ENCODE results near the gene PARD3. TPM values are rescaled to one million over a fixed set of nuclear protein-coding genes. Genes with fewer than 3 reads are reported as not detected.

Gene PARD3
- total RNA-seq, 3 donors from 2014 or later, result 0.35 to 0.53 (median 0.37) TPM

- H3K9me3 Mint-ChIP-seq, result no peaks in the 10 kb centered on the region
- DNase-seq, result no peak
These were observed 20.9 kb upstream of the PARD3 start for GRCh38 chr10:34835908-34836508.

GRCh38 chr10:34834274-34834673 is 19.2 kb upstream of the PARD3 start:
- ATAC-seq, result no peak
- H3K4me3 Mint-ChIP-seq, result no peak overlapping the region
- H3K9me3 Mint-ChIP-seq, result no peaks in the 10 kb centered on the region
- DNase-seq, result no peak
- peaks cover 4% of the 10 kb centered on the region for H3K4me1 Mint-ChIP-seq (ENCODE audit: low read depth)
- no peaks in the 10 kb centered on the region for H3K36me3 Mint-ChIP-seq (ENCODE audit: insufficient read depth)
- H3K27me3 Mint-ChIP-seq (ENCODE audit: low read depth), result no peaks in the 10 kb centered on the region

More at GRCh38 chr10:34835908-34836508, 20.9 kb upstream of the PARD3 start:
- no peaks in the 10 kb centered on the region for H3K4me1 Mint-ChIP-seq (ENCODE audit: low read depth)
- no peak overlapping the region for H3K4me3 Mint-ChIP-seq
- ATAC-seq, result no peak
- no peaks in the 10 kb centered on the region for H3K36me3 Mint-ChIP-seq (ENCODE audit: insufficient read depth)
- peaks cover 6% of the 10 kb centered on the region for H3K27me3 Mint-ChIP-seq (ENCODE audit: low read depth)

GRCh38 chr10:34830217-34830822 is 15.2 kb upstream of the PARD3 start:
- H3K36me3 Mint-ChIP-seq (ENCODE audit: insufficient read depth), result no peaks in the 10 kb centered on the region
- no peak overlapping the region for H3K4me3 Mint-ChIP-seq
- H3K4me1 Mint-ChIP-seq (ENCODE audit: low read depth), result peaks cover 4% of the 10 kb centered on the region
- H3K27me3 Mint-ChIP-seq (ENCODE audit: low read depth), result peaks cover 11% of the 10 kb centered on the region
- no peak for ATAC-seq
- H3K9me3 Mint-ChIP-seq, result no peaks in the 10 kb centered on the region
- no peak for DNase-seq

- ATAC-seq, result no peak
- DNase-seq, result no peak
- Mint-ChIP-seq H3K27me3 (ENCODE audit: low read depth) (peaks cover 14% of the 10 kb centered on the region), H3K9me3 (no peaks in the 10 kb centered on the region), H3K36me3 (ENCODE audit: insufficient read depth) (no peaks in the 10 kb centered on the region), H3K4me3 (no peak overlapping the region), H3K4me1 (ENCODE audit: low read depth) (peaks cover 4% of the 10 kb centered on the region)
These were observed 12.0 kb upstream of the PARD3 start for GRCh38 chr10:34826857-34827766.

GRCh38 chr10:34826221-34826620 is 11.1 kb upstream of the PARD3 start:
- H3K4me3 Mint-ChIP-seq, result no peak overlapping the region
- no peak for ATAC-seq
- no peaks in the 10 kb centered on the region for H3K36me3 Mint-ChIP-seq (ENCODE audit: insufficient read depth)
- peaks cover 14% of the 10 kb centered on the region for H3K27me3 Mint-ChIP-seq (ENCODE audit: low read depth)
- H3K4me1 Mint-ChIP-seq (ENCODE audit: low read depth), result peaks cover 4% of the 10 kb centered on the region
- H3K9me3 Mint-ChIP-seq, result no peaks in the 10 kb centered on the region
- DNase-seq, result no peak

GRCh38 chr10:34825414-34825813 is 10.3 kb upstream of the PARD3 start:
- Mint-ChIP-seq H3K4me1 (ENCODE audit: low read depth) (peaks cover 2% of the 10 kb centered on the region), H3K4me3 (no peak overlapping the region), H3K27me3 (ENCODE audit: low read depth) (peaks cover 14% of the 10 kb centered on the region), H3K9me3 (no peaks in the 10 kb centered on the region), H3K36me3 (ENCODE audit: insufficient read depth) (no peaks in the 10 kb centered on the region)
- DNase-seq (no peak), ATAC-seq (no peak)

- no peaks in the 10 kb centered on the region for H3K4me1 Mint-ChIP-seq (ENCODE audit: low read depth)
- no peak overlapping the region for H3K4me3 Mint-ChIP-seq
- H3K9me3 Mint-ChIP-seq, result no peaks in the 10 kb centered on the region
- H3K27me3 Mint-ChIP-seq (ENCODE audit: low read depth), result peaks cover 14% of the 10 kb centered on the region
- ATAC-seq (no peak), DNase-seq (no peak)
- H3K36me3 Mint-ChIP-seq (ENCODE audit: insufficient read depth), result no peaks in the 10 kb centered on the region
These were observed 9.8 kb upstream of the PARD3 start for GRCh38 chr10:34824870-34825269.

GRCh38 chr10:34821587-34822585 is 6.8 kb upstream of the PARD3 start:
- Mint-ChIP-seq H3K9me3 (no peaks in the 10 kb centered on the region), H3K36me3 (ENCODE audit: insufficient read depth) (no peaks in the 10 kb centered on the region), H3K4me1 (ENCODE audit: low read depth) (no peaks in the 10 kb centered on the region), H3K4me3 (no peak overlapping the region), H3K27me3 (ENCODE audit: low read depth) (peaks cover 25% of the 10 kb centered on the region)
- ATAC-seq (no peak), DNase-seq (no peak)

- no peak for DNase-seq
- no peak overlapping the region for H3K4me3 Mint-ChIP-seq
- peaks cover 10% of the 10 kb centered on the region for H3K4me1 Mint-ChIP-seq (ENCODE audit: low read depth)
- no peaks in the 10 kb centered on the region for H3K9me3 Mint-ChIP-seq
- no peak for ATAC-seq
- H3K36me3 Mint-ChIP-seq (ENCODE audit: insufficient read depth), result no peaks in the 10 kb centered on the region
- H3K27me3 Mint-ChIP-seq (ENCODE audit: low read depth), result peaks cover 44% of the 10 kb centered on the region
These were observed 2.5 kb upstream of the PARD3 start for GRCh38 chr10:34817586-34817985.

- Mint-ChIP-seq H3K4me3 (no peak overlapping the region), H3K27me3 (ENCODE audit: low read depth) (peaks cover 49% of the 10 kb centered on the region), H3K4me1 (ENCODE audit: low read depth) (peaks cover 10% of the 10 kb centered on the region), H3K36me3 (ENCODE audit: insufficient read depth) (no peaks in the 10 kb centered on the region), H3K9me3 (no peaks in the 10 kb centered on the region)
- ATAC-seq, result no peak
- no peak for DNase-seq
These were observed 2.0 kb upstream of the PARD3 start for GRCh38 chr10:34817054-34817453.

- Mint-ChIP-seq H3K36me3 (ENCODE audit: insufficient read depth) (no peaks in the 10 kb centered on the region), H3K4me1 (ENCODE audit: low read depth) (peaks cover 10% of the 10 kb centered on the region), H3K9me3 (no peaks in the 10 kb centered on the region), H3K4me3 (no peak overlapping the region), H3K27me3 (ENCODE audit: low read depth) (peaks cover 53% of the 10 kb centered on the region)
- no peak for DNase-seq
- no peak for ATAC-seq
These were observed 1.5 kb upstream of the PARD3 start for GRCh38 chr10:34816501-34817002.

GRCh38 chr10:34816085-34816496 is 995 bp upstream of the PARD3 start:
- ATAC-seq (no peak), DNase-seq (no peak)
- H3K27me3 Mint-ChIP-seq (ENCODE audit: low read depth), result peaks cover 58% of the 10 kb centered on the region
- no peaks in the 10 kb centered on the region for H3K9me3 Mint-ChIP-seq
- H3K4me3 Mint-ChIP-seq, result peak overlapping the region; percentile 66
- H3K4me1 Mint-ChIP-seq (ENCODE audit: low read depth), result peaks cover 10% of the 10 kb centered on the region
- H3K36me3 Mint-ChIP-seq (ENCODE audit: insufficient read depth), result no peaks in the 10 kb centered on the region

- H3K9me3 Mint-ChIP-seq, result no peaks in the 10 kb centered on the region
- H3K4me3 Mint-ChIP-seq, result no peak overlapping the region
- peaks cover 12% of the 10 kb centered on the region for H3K4me1 Mint-ChIP-seq (ENCODE audit: low read depth)
- H3K36me3 Mint-ChIP-seq (ENCODE audit: insufficient read depth), result no peaks in the 10 kb centered on the region
- DNase-seq, result no peak
- ATAC-seq, result peak; percentile 19 to 30
- peaks cover 64% of the 10 kb centered on the region for H3K27me3 Mint-ChIP-seq (ENCODE audit: low read depth)
These were observed 247 bp downstream of the PARD3 start for GRCh38 chr10:34814913-34815184.
